ENCODE measurements around the gene POLE.

GRCh38 chr12:132723015-132723763 lies 36.0 kb upstream of the POLE start:
- TF ChIP-seq CTCF (IDR thresholded peaks at IDR 0.05) (no peak), POLR2A (IDR thresholded peaks at IDR 0.05) (no peak)

Data from breast epithelium (tissue), 3 donors.